Activated CD4-positive, alpha-beta T cell treated with anti-CD3 and anti-CD28 coated beads for 1 hour (primary cell): Measurements from ENCODE around the gene HIF1AN.
A peak's percentile ranks its signal among the peaks of the same experiment; 100 is the strongest.

Source experiments
- DNase-seq: peaks from one replicate; pipeline ENCODE4 v3.0.0-alpha.2; 2020

The HIF1AN gene

DNA sequence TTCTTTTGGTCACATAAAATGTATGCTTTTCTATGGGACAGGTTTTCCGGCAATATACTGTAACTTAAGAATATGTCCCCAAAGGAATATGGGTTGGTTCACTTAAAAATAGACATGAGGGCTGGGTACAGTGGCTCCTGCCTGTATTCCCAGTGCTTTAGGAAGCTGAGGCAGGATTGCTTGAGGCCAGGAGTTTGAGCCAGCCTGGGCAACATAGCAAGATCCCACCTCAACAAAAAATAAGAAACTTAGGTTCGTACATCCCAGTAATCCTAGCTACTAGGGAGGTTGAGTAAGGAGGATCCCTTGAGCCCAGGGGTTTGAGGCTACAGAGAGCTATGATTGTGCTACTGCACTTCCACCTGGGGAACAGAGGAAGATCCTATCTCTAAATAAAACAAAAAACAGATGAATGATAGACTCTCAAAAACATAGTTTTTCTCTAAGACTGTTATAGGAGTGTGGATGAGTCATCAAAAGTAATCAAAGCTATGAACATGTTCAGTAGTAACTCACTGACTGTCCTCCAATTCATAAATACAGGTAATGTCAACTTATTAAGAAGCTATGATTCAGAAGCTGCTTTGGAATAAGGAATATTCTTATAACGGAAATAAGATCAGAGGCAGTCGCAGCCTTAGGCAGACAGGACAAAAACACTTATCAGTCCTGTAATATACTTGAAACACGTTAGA is 13.5 kb upstream of the HIF1AN start:
- no peak for DNase-seq

- DNase-seq, result no peak
Measured at GRCh38 chr10:100522945-100523344, 12.8 kb upstream of the HIF1AN start.

DNA sequence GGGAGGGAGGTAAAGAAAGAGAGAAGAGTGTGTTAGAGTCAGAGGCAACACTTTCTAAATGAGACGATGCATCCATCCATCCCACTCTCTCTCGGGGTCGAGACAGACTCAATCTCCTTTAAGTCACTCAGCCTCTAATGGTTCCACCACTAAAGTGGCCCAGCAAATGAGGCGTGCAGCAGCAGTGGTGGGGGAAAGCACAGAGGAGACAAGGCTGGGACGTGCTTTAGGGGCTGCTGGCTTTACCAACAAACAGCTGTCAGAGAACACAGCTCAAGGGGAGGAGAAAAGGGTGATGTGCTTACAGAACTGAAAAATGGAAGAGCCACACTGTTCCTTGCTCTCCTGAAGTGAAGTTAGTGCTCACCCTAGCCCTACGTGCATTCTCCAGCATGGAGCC is 11.5 kb upstream of the HIF1AN start:
- no peak for DNase-seq

DNA sequence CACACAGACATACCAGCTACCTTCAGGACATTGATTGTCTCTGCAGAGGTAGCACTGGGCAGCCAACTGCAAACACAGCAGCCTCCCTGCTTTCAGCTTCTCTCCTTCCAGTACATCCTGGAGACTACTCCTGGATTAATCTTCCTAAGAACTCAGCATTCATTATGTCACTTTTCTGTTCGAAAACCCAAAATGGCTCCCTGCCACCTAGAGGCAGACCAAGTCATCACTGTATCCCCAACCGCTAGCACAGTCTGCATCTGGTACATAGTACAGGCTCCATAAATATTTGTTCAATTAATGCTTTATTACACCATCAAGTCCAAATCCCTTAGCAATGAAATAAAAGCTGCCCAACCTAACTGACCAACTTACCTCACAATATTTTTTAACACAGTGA is 11.1 kb upstream of the HIF1AN start:
- DNase-seq, result no peak

DNA sequence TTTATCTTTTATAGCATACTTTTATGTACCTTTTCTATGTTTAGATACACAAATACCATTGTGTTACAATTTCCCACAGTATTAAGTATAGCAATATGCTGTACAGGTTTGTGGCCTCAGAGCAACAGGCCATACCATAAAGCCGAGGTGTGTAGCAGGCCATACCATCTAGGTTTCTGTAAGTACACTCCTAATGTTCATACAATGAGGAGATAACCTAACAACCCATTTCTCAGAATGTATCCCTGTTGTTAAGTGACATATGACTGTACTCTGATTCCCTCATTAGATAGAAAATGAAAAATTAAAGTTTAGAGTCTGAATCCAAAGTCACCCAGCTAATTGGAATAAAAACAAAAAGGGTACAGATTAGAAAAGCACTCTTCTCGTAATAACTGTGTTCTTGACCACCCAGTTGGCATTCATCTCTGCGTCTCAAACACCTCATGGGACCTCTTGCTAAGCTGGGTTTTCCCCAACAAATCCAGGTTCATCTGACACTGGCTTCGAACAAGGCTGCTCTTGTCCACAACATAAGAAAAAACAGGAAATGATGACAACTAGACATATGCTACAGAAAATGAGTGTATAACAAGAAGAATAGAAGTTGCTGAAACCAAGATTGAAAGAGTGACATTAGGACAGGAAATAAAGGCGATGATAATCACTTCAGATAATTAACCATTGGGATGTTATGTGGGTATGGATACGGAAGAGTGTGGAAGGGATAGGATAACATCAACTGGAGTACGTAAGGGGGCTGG is 7.4 kb upstream of the HIF1AN start:
- no peak for DNase-seq

DNA sequence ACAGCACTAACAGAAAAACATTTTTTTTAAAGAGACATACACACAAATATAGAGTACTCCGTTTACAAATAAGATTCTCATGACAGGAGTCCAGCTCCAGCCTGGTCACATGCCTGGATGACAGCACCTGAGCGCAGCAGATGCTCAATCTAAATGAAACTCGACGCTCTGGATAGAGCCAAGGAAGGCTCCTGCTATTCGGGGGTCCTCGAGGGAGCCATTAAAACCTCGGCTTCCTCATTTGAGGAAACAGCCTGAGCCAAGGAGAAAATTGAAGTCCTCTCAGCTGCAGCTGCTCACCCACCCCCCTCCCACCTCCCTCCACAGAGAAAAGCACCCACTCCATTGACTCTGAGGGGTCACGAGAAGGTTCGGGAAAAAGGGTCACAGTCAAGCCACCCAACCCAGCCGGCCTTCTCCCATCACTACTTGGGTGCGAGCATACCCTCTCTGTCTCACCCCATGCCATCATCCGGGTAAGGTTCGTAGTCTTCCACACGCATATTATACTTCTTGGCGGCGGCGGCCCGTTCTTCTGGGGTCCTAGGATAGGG is 6.7 kb upstream of the HIF1AN start:
- no peak for DNase-seq

DNA sequence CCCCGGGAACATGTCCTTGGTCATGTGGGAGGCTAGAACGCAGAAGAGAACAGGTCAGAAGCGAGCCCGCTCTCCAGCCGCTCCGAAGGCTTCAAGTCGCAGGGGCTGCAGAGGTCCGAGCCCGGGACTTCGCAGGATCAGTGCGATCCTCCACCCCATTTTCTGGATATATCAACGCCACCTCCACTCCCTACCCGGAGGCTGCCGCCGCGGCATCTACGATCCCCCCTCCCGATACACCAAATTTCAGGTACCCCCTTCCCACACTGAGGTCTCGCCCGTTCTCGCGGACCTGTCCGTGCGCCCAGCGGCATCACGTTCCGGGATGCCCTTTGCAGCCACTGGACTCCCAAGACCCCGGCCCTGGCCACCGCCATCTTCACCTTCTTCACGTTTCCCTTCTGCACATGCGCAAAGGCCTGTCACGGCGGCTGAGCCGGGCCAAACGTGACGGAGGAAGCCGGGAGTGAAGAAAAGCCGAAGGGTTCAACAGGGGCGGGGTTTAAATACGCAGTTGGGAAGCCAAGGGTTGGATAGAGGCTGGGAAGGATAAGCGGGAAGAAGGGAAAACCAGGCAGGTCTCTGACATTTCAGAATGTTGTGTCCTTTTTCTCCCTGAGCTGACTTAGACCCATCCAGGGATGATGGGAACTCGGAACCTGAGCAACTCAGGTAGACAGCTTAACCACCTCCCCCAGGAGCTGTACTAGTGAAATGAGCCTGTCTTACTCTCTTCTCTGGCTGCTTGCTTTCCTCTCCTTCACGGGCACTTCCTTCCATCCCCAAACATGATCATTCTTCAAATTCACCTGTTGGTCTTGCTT is 6.1 kb upstream of the HIF1AN start, which contains the start of gene NDUFB8:
NDUFB8 (minus strand) TSS at position 397 of the 824 bp plus-strand sequence; CDS start at position 377, 20 bp downstream.
- DNase-seq, result peak; percentile 78

DNA sequence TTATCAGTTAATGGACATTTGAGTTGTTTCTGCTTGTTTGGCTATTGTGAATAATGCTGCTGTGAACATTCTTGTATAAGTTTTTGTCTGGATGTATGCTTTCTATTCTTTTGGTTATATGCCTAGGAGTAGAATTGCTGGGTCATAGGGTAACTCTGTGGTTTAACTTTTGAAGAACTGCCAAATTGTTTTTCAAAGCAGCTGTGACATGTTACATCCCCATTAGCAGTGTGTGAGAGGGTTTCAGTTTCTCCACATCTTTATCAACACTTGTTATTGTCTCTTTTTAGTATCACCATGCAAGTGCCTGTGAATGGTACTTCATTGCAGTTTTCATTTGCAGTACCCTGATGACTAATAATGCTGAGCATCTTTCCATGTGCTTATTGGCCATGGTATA is 4.0 kb upstream of the HIF1AN start:
- no peak for DNase-seq

DNA sequence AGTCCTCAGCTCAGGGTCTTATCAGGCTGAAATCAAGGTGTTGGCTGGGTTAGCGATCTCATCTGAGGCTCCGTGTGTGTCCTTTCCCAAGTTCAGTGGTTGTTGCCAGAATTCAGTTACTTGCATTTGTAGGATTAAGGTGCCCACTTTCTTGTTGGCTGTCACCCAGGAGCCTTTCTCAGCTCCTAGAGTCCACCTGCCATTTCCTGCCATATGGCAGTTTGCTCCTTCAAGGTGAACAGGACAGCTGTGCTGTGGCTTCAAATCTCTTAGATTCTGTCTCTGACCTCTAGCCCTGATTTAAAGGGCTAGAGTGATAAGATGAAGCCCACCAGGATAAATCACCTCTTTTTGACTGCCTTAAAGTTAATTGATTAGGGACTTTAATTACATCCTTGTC is 1.0 kb upstream of the HIF1AN start:
- DNase-seq, result no peak

DNA sequence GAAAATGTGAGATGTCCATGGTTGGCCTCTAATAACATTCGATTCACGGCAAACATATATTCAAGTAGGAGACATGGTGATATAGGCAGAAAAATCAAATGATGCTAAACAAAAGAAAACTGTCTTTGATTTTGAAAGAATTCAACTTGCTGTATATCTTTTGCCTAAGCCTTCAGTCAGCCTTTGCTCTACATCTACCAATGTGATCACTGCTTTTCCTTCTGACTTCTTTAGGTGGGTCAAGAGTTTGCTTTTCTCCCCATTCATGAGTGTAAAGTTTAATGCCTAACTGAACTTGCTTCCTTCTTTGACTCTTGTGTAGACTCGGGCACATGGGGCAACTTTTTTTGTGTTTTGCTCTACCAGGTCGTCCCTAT is 417 bp upstream of the HIF1AN start:
- DNase-seq, result no peak

- no peak for DNase-seq
Measured at GRCh38 chr10:100537475-100537874, 1.7 kb downstream of the HIF1AN start.

DNA sequence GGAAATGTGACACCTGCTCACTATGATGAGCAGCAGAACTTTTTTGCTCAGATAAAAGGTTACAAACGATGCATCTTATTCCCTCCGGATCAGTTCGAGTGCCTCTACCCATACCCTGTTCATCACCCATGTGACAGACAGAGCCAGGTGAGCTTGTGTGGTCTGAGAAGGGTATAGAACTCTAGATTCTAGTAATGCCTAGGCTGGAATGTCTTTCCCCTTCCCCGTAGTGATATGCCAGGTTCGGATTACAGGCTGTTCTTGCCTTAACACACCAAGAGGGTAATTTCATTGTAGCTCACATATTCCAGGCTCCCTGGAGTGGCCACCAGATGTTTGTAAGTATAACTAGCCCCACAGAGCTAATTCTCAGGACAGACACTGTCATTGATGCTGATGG is 9.2 kb downstream of the HIF1AN start:
- DNase-seq, result no peak

DNA sequence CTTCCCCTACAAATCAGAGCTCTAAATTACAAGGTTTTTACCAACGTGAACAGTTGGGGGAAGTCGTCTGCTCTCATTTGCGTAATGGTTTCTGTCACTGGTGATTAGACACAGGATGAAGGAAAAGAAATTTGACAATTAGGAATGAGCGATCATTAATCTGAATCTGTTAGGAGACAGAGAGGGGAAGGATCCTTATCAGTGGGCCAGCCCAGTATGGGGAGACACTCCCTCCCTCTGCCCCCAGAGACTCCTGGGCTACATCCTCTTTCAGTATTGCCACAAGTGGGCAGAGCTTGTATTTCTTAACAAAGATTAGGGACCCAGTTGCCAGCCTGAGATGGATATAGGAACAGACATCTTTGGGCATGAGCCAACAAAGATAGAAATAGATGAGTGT is 15.5 kb downstream of the HIF1AN start:
- DNase-seq, result no peak

DNA sequence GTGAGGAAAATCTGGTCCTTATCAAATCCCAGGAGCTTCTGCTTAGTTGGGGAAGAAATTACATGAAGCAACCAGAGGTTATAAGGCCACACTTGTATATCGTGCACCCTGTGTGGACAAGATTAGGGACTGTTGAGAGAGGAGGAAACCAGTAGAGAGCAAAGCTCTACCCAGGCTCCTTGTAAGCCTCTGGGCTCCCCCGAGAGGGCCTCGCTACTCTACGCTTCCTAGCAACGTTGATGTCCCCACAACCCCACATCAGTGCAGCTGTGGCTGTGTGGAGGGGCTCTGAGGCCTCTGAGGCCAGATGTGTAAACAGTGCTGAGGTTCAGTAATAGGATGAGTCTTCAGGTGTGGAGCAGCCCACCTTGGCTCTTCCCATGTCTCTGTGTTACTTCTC is 16.0 kb downstream of the HIF1AN start:
- no peak for DNase-seq

DNA sequence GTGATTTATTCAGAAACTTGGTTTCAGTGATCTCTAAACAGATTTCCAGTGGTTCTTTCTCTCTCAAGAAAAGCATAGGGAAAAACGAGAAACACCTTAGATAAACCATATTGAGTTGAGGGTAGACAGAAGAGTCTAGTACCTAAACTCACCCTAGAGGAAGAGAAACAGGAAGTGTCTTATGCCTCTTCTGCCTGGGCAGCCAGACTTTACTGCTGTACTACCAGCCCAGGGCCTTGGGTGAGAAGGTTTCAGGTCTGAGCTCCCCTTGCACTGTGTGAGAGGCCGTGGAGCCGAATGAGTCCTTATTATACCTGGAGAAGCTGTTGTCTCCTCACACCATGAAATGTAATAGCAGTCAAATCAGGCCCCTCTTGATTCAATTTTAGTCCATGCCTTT is 18.2 kb downstream of the HIF1AN start:
- DNase-seq, result no peak

DNA sequence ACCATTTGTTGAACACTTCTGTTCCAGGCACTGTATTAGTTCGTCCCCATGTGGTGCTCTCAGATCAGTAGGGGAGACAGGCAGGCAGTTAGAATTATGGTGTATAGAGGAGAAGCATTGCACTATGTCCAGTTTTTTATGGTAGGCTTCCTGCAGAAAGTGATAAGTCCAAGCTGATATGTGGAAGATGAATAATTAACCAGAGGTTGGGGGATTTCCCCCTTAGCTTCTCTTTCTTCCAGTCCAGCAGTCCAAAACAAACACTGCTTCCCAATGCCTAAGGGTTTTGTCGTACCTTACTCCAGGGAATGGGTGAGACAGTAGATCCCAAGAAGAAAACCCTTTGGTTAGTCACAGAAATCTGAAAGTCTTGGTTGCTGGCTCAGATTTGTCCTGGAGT is 19.2 kb downstream of the HIF1AN start:
- no peak for DNase-seq

DNA sequence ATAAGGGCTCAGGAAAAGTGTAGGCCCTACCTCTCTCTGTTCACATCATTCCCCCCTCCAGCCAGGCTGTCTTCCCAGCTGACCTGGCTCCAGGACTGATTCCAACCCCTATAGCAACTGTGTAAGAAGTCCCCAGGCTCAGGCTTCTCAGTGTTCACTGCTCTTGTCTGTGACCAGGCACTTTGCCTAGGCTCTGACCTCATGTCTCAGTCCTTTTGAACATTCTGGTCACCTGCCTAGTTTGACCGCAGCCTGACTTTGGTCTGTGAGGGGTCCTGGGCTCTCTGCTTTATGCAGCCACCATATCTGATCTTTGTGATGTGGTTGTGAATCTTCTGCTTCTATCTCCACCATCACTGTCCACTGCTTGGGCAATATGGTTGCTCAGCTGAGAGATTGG is 24.5 kb downstream of the HIF1AN start:
- DNase-seq, result no peak

DNA sequence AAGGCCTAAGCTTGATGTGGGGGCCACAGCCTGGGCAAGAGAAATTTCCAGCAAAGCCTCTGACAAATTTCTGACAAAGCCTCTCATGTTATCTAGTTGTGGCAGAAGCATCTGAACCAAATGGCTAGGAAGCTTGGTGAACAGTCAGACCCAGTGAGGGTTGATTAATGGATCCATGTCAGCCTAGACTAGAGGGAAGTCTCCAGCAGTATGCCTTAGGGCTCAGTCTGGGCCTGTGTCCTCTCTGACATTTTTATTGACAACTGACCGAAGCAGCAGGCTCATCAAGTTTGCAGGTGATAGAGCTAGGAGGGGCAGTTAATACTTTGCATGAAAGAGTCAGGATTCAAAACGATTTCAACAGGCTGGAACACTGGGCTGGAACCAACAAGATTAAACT is 25.3 kb downstream of the HIF1AN start:
- no peak for DNase-seq

DNA sequence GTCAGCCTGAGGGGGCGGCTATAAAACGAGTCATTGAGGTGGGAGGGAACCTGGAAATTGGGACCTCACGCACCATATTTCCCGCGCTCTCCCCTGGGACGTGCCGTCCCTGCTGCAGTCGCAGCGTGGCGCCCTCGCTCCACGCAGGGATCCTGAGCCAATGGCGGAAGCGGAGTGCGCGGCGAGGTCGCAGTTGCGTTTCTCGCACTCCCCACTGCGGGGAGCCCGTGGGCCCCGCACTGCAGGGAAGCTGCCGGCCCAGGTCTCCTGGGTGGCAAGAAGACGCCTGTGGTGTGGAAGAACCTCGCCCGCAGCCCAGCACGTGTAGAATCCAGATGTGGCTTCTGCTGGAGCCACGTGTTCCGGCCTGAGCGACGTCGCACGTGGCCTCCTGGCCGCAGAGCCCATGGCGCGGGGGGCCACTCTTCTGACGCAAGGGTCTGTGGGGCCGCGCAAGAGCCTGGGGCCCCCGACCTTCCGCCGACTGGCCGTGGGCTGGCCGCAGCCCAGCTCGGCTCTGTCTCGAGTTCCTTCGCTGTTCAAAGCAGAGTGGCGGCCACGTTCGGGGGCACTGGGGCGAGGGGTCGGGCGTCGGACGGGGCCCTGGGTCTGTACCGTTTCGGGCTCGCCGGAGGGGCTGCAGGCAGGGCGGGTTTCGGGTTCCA is 26.4 kb downstream of the HIF1AN start:
- peak; percentile 68 for DNase-seq

DNA sequence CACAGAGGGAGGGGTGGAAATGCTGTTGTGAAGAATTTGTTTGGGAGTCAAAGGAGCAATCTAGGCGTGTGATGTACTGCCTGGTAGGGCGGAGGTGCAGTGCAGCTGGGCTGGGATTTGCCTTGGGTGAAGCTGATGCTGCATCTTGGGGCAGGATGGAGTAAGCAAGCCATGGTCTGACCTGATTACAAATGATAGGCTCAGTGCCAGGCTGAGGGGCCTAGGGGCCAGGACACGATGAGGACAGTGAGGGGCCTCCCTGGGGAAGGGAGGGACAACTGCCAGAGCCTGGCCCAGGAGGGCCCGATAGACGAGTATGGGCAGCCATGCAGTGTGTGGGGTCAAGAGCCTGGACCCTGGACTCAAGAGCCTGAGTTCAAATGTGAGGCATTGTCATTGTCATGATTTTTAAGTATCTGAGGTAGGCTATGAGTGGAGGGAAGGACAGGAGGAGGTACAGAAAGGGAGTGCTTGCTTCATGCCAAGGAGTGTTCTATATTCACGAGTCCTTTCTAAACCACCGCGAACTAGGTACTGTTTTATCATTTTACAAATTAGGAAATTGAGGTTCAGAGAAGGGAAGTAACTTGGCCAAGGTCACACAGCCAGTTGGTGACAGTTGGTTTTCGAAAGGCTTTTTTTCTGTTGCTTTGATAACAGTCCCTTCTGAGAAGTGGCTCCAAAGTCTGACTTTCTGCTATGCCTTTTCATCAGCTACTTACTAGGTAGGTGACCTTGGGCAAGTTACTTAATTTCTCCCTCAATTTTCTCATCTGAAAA is 29.7 kb downstream of the HIF1AN start:
- no peak for DNase-seq

- no peak for DNase-seq
Measured at GRCh38 chr10:100566561-100566960, 30.8 kb downstream of the HIF1AN start.

DNA sequence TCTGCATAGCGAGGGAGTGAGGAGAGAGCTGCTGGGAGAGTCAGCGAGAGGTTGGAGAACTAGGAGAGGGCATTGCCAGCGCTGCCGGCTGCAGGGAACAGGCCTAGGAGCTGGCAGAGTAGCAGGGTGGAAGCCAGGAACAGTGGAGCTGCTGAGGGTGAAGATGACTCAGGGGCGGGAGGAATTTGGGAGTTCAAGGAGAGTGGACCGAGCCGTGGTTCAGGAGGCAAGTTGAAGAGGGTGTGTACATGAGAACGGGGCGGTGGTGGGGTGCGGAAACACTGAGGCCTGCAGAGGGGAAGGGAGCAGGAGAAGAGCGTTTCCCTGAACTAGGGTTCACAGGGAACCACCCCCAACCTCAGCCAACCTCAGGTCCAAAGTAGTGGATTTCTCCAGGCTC is 31.5 kb downstream of the HIF1AN start:
- DNase-seq, result no peak
